ENCODE results near the gene OGFOD2. TPM values are rescaled to one million over a fixed set of nuclear protein-coding genes. Genes with fewer than 3 reads are reported as not detected.
"Not testable (repeated sequence)": the region's sequence is repeated elsewhere in the genome, so short reads cannot be mapped to it uniquely, and the experiment has no call there.

The OGFOD2 gene
- total and polyA plus RNA-seq, 2 donors, result 12.1 to 20.6 TPM

DNA sequence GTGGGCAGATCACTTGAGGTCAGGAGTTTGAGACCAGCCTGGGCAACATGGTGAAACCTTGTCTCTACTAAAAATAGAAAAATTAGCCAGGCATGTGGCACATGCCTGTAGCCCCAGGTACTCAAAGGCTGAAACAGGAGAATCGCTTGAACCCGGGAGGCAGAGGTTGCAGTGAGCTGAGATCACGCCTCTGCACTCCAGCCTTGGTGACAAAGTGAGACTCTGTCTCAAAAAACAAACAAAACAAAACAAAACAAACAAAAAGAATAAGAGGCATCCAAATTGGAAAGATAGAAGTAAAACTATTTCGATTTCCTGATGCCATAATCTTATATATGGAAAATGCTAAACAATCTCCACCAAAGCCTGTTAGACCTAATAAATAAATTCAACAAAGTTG is 39.4 kb downstream of the OGFOD2 start:
- WGBS, result 97% methylated on average over 4 of the region's 4 CpGs
- H3K4me3 ChIP-seq (ENCODE audit: low read length in 2 of 2); H3K27me3 ChIP-seq (ENCODE audit: control insufficient read depth in 2 of 2, insufficient read depth in 1 of 2, low read length in 1 of 2); H3K9me3 ChIP-seq (ENCODE audit: control insufficient read depth in 2 of 2, insufficient read depth in 1 of 2, low read length in 1 of 2); H3K27ac ChIP-seq (ENCODE audit: low read depth in 1 of 2, low read length in 1 of 2); DNase-seq (ENCODE audit: low read depth in 6 of 9, low spot score in 9 of 9): not testable (repeated sequence)
- Histone ChIP-seq H3K36me3 (ENCODE audit: control insufficient read depth in 2 of 2, insufficient read depth in 2 of 2, low read length in 1 of 2) (peaks cover 60 to 89% of the 10 kb centered on the region in 2 donors), H3K4me1 (ENCODE audit: control insufficient read depth in 2 of 2, insufficient read depth in 2 of 2, low read length in 2 of 2) (peaks cover 0 to 14% of the 10 kb centered on the region in 2 donors)

DNA sequence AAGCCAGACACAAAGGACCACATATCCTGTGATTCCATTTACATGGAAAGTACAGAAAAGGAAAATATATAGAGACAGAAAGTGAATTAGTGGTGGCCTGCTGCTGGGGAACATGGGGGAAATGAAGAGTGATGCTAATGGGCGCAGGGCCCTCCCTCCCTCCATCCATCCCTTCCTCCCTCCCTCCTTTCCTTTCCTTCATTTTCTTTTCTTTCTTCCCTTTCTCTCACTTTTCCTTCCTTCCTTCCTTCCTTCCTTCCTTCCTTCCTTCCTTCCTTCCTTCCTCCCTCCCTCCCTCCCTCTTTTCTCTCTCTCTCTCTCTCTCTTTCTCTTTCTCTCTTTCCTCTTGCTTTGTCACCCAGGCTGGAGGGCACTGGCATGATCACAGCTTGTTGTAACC is 42.7 kb downstream of the OGFOD2 start:
- Histone ChIP-seq H3K9me3 (ENCODE audit: control insufficient read depth in 2 of 2, insufficient read depth in 1 of 2, low read length in 1 of 2) (no peaks in the 10 kb centered on the region), H3K27ac (ENCODE audit: low read depth in 1 of 2, low read length in 1 of 2) (no peak overlapping the region), H3K4me3 (ENCODE audit: low read length in 2 of 2) (no peak overlapping the region), H3K4me1 (ENCODE audit: control insufficient read depth in 2 of 2, insufficient read depth in 2 of 2, low read length in 2 of 2) (peaks cover 0 to 15% of the 10 kb centered on the region in 2 donors), H3K36me3 (ENCODE audit: control insufficient read depth in 2 of 2, insufficient read depth in 2 of 2, low read length in 1 of 2) (peaks cover 60 to 89% of the 10 kb centered on the region in 2 donors), H3K27me3 (ENCODE audit: control insufficient read depth in 2 of 2, insufficient read depth in 1 of 2, low read length in 1 of 2) (no peaks in the 10 kb centered on the region)
- DNase-seq (ENCODE audit: low read depth in 6 of 9, low spot score in 9 of 9), result no peak
- WGBS, result 100% methylated on average over 1 of the region's 1 CpG

- Histone ChIP-seq H3K4me3 (ENCODE audit: low read length in 2 of 2) (no peak overlapping the region), H3K27ac (ENCODE audit: low read depth in 1 of 2, low read length in 1 of 2) (peak overlapping the region in 1 of 2 donors; percentile 27), H3K4me1 (ENCODE audit: control insufficient read depth in 2 of 2, insufficient read depth in 2 of 2, low read length in 2 of 2) (peaks cover 0 to 17% of the 10 kb centered on the region in 2 donors), H3K27me3 (ENCODE audit: control insufficient read depth in 2 of 2, insufficient read depth in 1 of 2, low read length in 1 of 2) (no peaks in the 10 kb centered on the region), H3K9me3 (ENCODE audit: control insufficient read depth in 2 of 2, insufficient read depth in 1 of 2, low read length in 1 of 2) (peaks cover 0 to 4% of the 10 kb centered on the region in 2 donors), H3K36me3 (ENCODE audit: control insufficient read depth in 2 of 2, insufficient read depth in 2 of 2, low read length in 1 of 2) (peaks cover 56 to 89% of the 10 kb centered on the region in 2 donors)
- no peak for DNase-seq (ENCODE audit: low read depth in 6 of 9, low spot score in 9 of 9)
- 92% methylated on average over 2 of the region's 2 CpGs for WGBS
Observed at GRCh38 chr12:123019841-123020138, 44.7 kb downstream of the OGFOD2 start.

DNA sequence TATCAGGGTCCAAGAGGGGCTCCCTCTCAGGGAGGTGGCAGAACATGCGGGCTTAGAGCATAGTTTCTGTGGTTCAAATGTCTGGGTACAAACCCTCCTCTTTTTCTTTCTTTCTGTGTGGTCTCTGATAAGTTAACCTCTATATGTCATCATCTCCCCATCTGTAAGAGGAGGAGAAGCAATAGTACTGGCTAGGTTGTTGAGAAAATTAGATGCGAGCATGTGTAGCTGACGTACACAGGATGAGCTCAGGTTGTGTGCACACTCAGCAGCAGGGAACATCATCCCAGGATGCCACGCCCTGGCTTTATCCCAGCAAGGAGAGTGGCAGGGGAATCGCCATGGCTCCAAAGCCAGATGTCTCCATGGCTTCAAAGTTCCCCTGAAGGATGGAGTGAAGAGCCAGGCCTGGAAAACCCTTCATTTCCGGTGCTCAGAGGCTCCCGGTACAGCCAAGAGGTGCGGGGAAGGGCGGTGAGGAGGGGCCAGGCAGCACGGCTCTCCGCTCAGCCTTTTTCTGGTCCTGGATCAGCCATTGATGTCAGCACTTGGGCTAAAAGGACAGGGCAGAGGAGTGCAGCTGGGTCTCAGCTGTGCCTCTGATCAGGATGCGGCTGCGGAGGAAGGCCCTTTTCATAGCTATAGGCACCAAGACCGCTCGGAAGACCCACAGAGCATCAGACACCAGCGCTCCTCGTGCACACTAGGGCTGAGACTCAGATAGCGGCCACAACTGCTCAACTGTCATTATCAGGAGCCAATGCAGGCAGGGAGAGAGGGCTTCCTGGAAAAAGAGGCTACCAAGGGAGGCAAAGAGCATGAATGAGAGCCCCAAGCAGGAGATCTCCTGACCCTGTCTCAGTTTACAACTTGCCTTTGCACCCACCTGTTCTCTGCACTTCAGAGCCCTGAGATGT is 46.9 kb downstream of the OGFOD2 start:
- peaks cover 73 to 93% of the 10 kb centered on the region in 2 donors for H3K36me3 ChIP-seq (ENCODE audit: control insufficient read depth in 2 of 2, insufficient read depth in 2 of 2, low read length in 1 of 2)
- no peak overlapping the region for H3K4me3 ChIP-seq (ENCODE audit: low read length in 2 of 2)
- no peaks in the 10 kb centered on the region for H3K27me3 ChIP-seq (ENCODE audit: control insufficient read depth in 2 of 2, insufficient read depth in 1 of 2, low read length in 1 of 2)
- peaks cover 0 to 4% of the 10 kb centered on the region in 2 donors for H3K9me3 ChIP-seq (ENCODE audit: control insufficient read depth in 2 of 2, insufficient read depth in 1 of 2, low read length in 1 of 2)
- peaks cover 0 to 30% of the 10 kb centered on the region in 2 donors for H3K4me1 ChIP-seq (ENCODE audit: control insufficient read depth in 2 of 2, insufficient read depth in 2 of 2, low read length in 2 of 2)
- DNase-seq (ENCODE audit: low read depth in 6 of 9, low spot score in 9 of 9), result no peak
- 98% methylated on average over 18 of the region's 18 CpGs for WGBS
- H3K27ac ChIP-seq (ENCODE audit: low read depth in 1 of 2, low read length in 1 of 2), result peak overlapping the region in 1 of 2 donors; percentile 15

DNA sequence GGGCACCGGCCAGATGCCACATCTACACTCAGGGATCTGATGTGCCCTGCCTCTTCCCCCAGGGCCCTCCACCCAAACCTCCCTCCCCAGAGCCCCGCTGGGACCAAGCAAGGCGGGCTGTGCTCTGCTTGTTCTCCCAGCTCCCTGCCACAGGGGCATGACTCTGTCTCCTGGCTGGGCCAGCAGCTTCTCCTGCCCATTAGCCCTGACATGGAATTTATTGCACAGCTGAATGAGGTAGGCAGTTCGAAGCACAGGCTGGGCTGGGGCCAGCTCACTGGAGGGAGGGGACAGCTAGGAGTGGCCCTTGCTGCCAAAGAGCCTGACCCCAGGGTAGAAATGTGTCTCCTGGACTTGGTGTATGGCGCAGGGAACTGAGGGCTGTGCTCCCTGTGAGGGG is 47.8 kb downstream of the OGFOD2 start:
- Histone ChIP-seq H3K9me3 (ENCODE audit: control insufficient read depth in 2 of 2, insufficient read depth in 1 of 2, low read length in 1 of 2) (peaks cover 0 to 4% of the 10 kb centered on the region in 2 donors), H3K27ac (ENCODE audit: low read depth in 1 of 2, low read length in 1 of 2) (no peak overlapping the region), H3K27me3 (ENCODE audit: control insufficient read depth in 2 of 2, insufficient read depth in 1 of 2, low read length in 1 of 2) (no peaks in the 10 kb centered on the region), H3K4me3 (ENCODE audit: low read length in 2 of 2) (no peak overlapping the region), H3K36me3 (ENCODE audit: control insufficient read depth in 2 of 2, insufficient read depth in 2 of 2, low read length in 1 of 2) (peaks cover 82 to 95% of the 10 kb centered on the region in 2 donors), H3K4me1 (ENCODE audit: control insufficient read depth in 2 of 2, insufficient read depth in 2 of 2, low read length in 2 of 2) (peaks cover 0 to 39% of the 10 kb centered on the region in 2 donors)
- DNase-seq (ENCODE audit: low read depth in 6 of 9, low spot score in 9 of 9), result no peak
- WGBS, result 97% methylated on average over 5 of the region's 5 CpGs

DNA sequence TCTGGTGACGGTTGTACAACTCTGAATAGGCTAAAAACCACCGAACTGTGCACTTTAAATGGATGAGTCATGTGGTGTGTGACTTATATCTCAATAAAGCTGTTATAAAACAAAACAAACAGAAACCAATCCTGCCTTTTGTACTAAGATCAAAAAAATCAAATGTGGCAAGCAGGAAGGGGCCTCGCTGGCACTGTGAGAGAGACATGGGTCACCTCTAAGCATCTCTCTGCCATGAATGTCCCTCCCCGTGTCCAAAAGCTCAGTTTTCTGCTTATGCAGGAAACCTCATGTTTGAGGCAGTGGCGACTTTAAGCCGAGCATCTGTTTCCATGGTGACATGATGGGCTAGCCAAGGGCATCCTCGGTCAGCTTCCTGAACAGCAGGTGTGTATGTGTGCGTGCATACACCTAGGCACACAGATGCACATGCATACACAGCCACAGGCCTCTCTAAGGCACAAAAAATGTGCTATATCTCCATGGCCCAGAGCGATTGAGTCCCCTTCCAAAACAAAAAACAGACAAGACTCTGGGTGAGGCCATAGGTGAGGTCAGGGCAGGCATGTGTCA is 49.9 kb downstream of the OGFOD2 start:
- H3K27ac ChIP-seq (ENCODE audit: low read depth in 1 of 2, low read length in 1 of 2), result no peak overlapping the region
- DNase-seq (ENCODE audit: low read depth in 6 of 9, low spot score in 9 of 9), result no peak
- peaks cover 5 to 55% of the 10 kb centered on the region in 2 donors for H3K4me1 ChIP-seq (ENCODE audit: control insufficient read depth in 2 of 2, insufficient read depth in 2 of 2, low read length in 2 of 2)
- peaks cover 0 to 9% of the 10 kb centered on the region in 2 donors for H3K9me3 ChIP-seq (ENCODE audit: control insufficient read depth in 2 of 2, insufficient read depth in 1 of 2, low read length in 1 of 2)
- WGBS, result 82% methylated on average over 9 of the region's 9 CpGs
- H3K27me3 ChIP-seq (ENCODE audit: control insufficient read depth in 2 of 2, insufficient read depth in 1 of 2, low read length in 1 of 2), result no peaks in the 10 kb centered on the region
- H3K4me3 ChIP-seq (ENCODE audit: low read length in 2 of 2), result no peak overlapping the region
- H3K36me3 ChIP-seq (ENCODE audit: control insufficient read depth in 2 of 2, insufficient read depth in 2 of 2, low read length in 1 of 2), result peaks cover 88 to 99% of the 10 kb centered on the region in 2 donors

DNA sequence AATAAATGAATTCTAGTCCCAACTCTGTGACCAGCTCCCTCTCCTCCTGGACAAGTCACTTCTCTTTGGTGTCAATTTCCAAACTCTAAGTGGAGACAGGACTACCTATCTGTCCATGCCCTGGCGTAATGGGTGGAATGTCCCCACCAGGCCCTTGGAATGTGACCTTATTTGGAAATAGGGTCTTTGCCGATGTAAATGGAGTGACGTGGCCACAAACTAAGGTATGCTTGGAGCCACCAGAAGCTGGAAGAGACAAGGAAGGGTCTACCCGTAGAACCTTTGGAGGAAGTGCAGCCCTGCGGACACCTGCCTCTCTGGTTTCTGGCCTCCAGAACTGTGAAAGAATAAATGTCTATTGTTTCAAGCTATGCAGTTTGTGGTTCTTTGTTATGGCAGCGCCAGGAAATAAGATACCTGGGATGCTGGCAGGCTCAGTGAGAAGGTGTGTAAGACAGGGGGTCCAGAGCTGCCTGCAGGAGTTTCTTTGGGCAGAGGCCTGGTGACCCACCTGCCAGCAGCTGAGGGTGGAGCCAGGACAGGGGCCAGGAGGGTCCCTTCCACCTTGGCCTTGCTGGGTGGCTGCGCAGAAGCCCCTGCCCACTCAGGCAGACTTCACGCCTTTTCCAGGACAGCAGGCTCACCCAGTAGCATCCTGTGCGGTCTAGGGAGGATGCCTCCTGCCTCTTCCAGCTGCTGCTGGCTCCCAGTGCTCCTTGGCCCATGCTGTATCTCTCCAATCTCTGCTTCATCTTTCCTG is 51.2 kb downstream of the OGFOD2 start:
- DNase-seq (ENCODE audit: low read depth in 6 of 9, low spot score in 9 of 9), result no peak

GRCh38 chr12:123027726-123028445 is 52.8 kb downstream of the OGFOD2 start:
- H3K27ac ChIP-seq (ENCODE audit: low read depth in 1 of 2, low read length in 1 of 2), result peak overlapping the region in 1 of 2 donors; percentile 87
- no peak overlapping the region for H3K4me3 ChIP-seq (ENCODE audit: low read length in 2 of 2)
- peaks cover 8 to 71% of the 10 kb centered on the region in 2 donors for H3K4me1 ChIP-seq (ENCODE audit: control insufficient read depth in 2 of 2, insufficient read depth in 2 of 2, low read length in 2 of 2)
- H3K9me3 ChIP-seq (ENCODE audit: control insufficient read depth in 2 of 2, insufficient read depth in 1 of 2, low read length in 1 of 2), result peaks cover 0 to 8% of the 10 kb centered on the region in 2 donors
- no peak for DNase-seq (ENCODE audit: low read depth in 6 of 9, low spot score in 9 of 9)
- H3K36me3 ChIP-seq (ENCODE audit: control insufficient read depth in 2 of 2, insufficient read depth in 2 of 2, low read length in 1 of 2), result peaks cover 83 to 98% of the 10 kb centered on the region in 2 donors
- H3K27me3 ChIP-seq (ENCODE audit: control insufficient read depth in 2 of 2, insufficient read depth in 1 of 2, low read length in 1 of 2), result no peaks in the 10 kb centered on the region
- 96% methylated on average over 19 of the region's 19 CpGs for WGBS

More for the DNA sequence above, 51.2 kb downstream of the OGFOD2 start:
- no peak overlapping the region for H3K4me3 ChIP-seq (ENCODE audit: low read length in 2 of 2)
- H3K9me3 ChIP-seq (ENCODE audit: control insufficient read depth in 2 of 2, insufficient read depth in 1 of 2, low read length in 1 of 2), result peaks cover 0 to 9% of the 10 kb centered on the region in 2 donors
- H3K27ac ChIP-seq (ENCODE audit: low read depth in 1 of 2, low read length in 1 of 2), result no peak overlapping the region
- no peaks in the 10 kb centered on the region for H3K27me3 ChIP-seq (ENCODE audit: control insufficient read depth in 2 of 2, insufficient read depth in 1 of 2, low read length in 1 of 2)
- H3K4me1 ChIP-seq (ENCODE audit: control insufficient read depth in 2 of 2, insufficient read depth in 2 of 2, low read length in 2 of 2), result peaks cover 5 to 58% of the 10 kb centered on the region in 2 donors
- WGBS, result 94% methylated on average over 9 of the region's 9 CpGs
- peaks cover 83 to 98% of the 10 kb centered on the region in 2 donors for H3K36me3 ChIP-seq (ENCODE audit: control insufficient read depth in 2 of 2, insufficient read depth in 2 of 2, low read length in 1 of 2)

All from thymus (tissue), 11 donors.